ENCODE measurements around the gene ANKRD42. TPM values are rescaled to one million over a fixed set of nuclear protein-coding genes. Genes with fewer than 3 reads are reported as not detected.

ANKRD42 gene
- total and polyA plus RNA-seq, 2 of the 8 experiments (the other 6 are each of a cell fraction or from before 2014, with no cell fraction given), result 2.0 to 5.5 TPM

DNA sequence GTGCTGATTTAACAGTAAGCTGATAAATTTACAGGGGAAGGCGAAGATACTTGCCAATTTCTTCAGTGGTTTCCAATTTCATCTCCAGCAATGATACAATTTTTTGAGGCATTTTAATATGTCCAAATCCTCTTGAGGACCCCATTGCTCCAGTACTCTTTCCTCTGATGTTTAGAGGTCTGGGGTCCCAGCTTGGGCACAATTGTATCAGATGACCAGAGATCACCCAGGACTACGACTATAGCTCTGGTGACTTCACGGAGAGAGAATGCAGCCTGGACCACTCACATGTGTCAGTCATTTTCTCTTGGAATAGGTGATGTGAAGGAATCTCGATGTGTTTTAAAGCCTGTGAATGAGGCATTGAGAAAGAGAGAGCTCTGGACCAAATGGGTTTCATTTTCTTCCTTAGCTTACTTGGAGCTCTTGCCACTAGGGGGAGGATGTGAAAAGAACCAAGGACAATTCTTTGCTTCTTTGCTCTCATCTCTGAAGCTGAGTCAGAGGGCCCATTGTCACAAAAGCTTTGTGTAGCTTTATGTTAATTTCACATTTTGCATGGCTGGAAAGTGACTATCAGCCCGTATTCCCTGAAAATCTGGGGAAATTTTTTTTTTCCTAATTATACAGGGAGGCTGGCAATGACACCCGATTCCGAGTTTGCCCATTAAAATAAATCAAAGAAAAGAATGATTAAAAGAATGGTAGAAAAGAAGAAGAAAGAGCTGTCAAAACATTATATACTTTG is 99.4 kb downstream of the ANKRD42 start:
- Histone ChIP-seq H2BK12ac (ENCODE audit: low read depth, low read length) (no peak overlapping the region), H3K18ac (ENCODE audit: extremely low read depth, low read length) (peak overlapping the region; percentile 19; the same call in 1 of the 2 replicates), H2AFZ (ENCODE audit: low read length) (peak overlapping the region; percentile 83; the same call in 1 of the 2 replicates), H3K4ac (replicated peaks; ENCODE audit: insufficient read length, low read depth, low read length) (no peak overlapping the region), H4K91ac (replicated peaks; ENCODE audit: insufficient read length, low read length) (no peak overlapping the region), H4K8ac (ENCODE audit: extremely low read depth, insufficient read depth, low read length) (no peak overlapping the region), H3K23me2 (ENCODE audit: low read depth, low read length) (no peaks in the 10 kb centered on the region), H2AK5ac (ENCODE audit: low read depth, low read length) (no peak overlapping the region), H3K4me3 (ENCODE audit: extremely low read depth in 1 of 4, insufficient read depth in 2 of 4, low read depth in 3 of 4, low read length in 4 of 4) (no peak overlapping the region), H3K4me2 (ENCODE audit: insufficient read depth in 1 of 2, low read depth in 2 of 2, low read length in 2 of 2) (peak overlapping the region; percentile 11 to 43; a peak in 2 of 4 replicates), H3K27ac (ENCODE audit: low read depth, low read length) (no peak overlapping the region), H3K79me2 (ENCODE audit: control insufficient read depth in 1 of 2, insufficient read depth in 2 of 2, low read length in 2 of 2) (no peaks in the 10 kb centered on the region), H3K9me3 (ENCODE audit: insufficient read depth in 2 of 2, low read depth in 1 of 2, low read length in 1 of 2) (no peaks in the 10 kb centered on the region), H3K27me3 (replicated peaks in 1 of 4; ENCODE audit: control insufficient read depth in 3 of 4, extremely low read depth in 1 of 4, insufficient read depth in 3 of 4, low read length in 3 of 4) (no peaks in the 10 kb centered on the region), H3K9ac (replicated peaks in 1 of 4; ENCODE audit: extremely low read depth in 1 of 4, low read depth in 3 of 4, low read length in 3 of 4) (no peak overlapping the region), H2BK5ac (ENCODE audit: low read depth, low read length) (no peak overlapping the region), H4K20me1 (replicated peaks in 1 of 2; ENCODE audit: control insufficient read depth in 1 of 2, insufficient read depth in 2 of 2, low read length in 2 of 2) (no peaks in the 10 kb centered on the region), H3K56ac (replicated peaks; ENCODE audit: insufficient read length, low read depth, low read length) (no peak overlapping the region), H3K36me3 (ENCODE audit: control insufficient read depth in 2 of 4, insufficient read depth in 4 of 4, low read length in 3 of 4) (no peaks in the 10 kb centered on the region), H2BK120ac (replicated peaks; ENCODE audit: low read depth, low read length) (no peak overlapping the region), H3K14ac (ENCODE audit: insufficient read length) (no peak overlapping the region), H2BK15ac (ENCODE audit: low read length) (no peak overlapping the region), H2BK20ac (ENCODE audit: low read length) (no peak overlapping the region), H3K23ac (ENCODE audit: insufficient read length) (no peak overlapping the region), H4K5ac (ENCODE audit: insufficient read length, low read depth, low read length) (no peak overlapping the region), H3K4me1 (replicated peaks in 1 of 4; ENCODE audit: control insufficient read depth in 3 of 4, insufficient read depth in 4 of 4, low read length in 3 of 4) (peaks cover 0 to 5% (median 2%) of the 10 kb centered on the region in 4 experiments; a peak in 2 of 7 replicates), H3K79me1 (ENCODE audit: low read depth, low read length) (no peaks in the 10 kb centered on the region)
- FAIRE-seq (peak; percentile 99), DNase-seq (ENCODE audit: low read depth in 1 of 2, low spot score in 2 of 2) (peak in 1 of 2 experiments; percentile 31)
- 49% methylated on average over 7 of the region's 7 CpGs; no CpG with 5 or more reads in 1 of the 2 experiments for WGBS, 2 experiments (ENCODE audit: extremely low coverage in 1 of 2, insufficient coverage in 1 of 2, insufficient read length in 1 of 2, insufficient replicate concordance in 2 of 2, low coverage in 1 of 2, low lambda C conversion rate in 2 of 2, missing lambda C conversion rate in 1 of 2)
- POLR2A ChIA-PET (ENCODE audit: partially characterized antibody), result interaction anchor here (0.6 kb wide), 1 partner anchor 21 kb away, joined by 4 read pairs; no protein-coding TSS in a partner anchor
- CTCF ChIA-PET (ENCODE audit: partially characterized antibody), result interaction anchor here (0.6 to 8.6 kb wide), 59 partner anchors 10 to 569 kb away, joined by 3 to 69 read pairs (median 4); partner anchors contain the start of gene PCF11
- TF ChIP-seq NRF1 (IDR thresholded peaks at IDR 0.05; ENCODE audit: low read depth, low read length) (no peak), SP1 (IDR thresholded peaks at IDR 0.05; ENCODE audit: low read depth, low read length) (no peak), TAF1 (IDR thresholded peaks at IDR 0.05; ENCODE audit: low read depth, low read length) (no peak), POLR2A (IDR thresholded peaks at IDR 0.05; ENCODE audit: control extremely low read depth in 1 of 2, low read depth in 2 of 2, low read length in 2 of 2) (no peak), SP4 (IDR thresholded peaks at IDR 0.05; ENCODE audit: low read length) (no peak), JUND (IDR thresholded peaks at IDR 0.05; ENCODE audit: low read length) (peak; percentile 85; the same call in 1 of the 2 replicates), RBBP5 (IDR thresholded peaks at IDR 0.05; ENCODE audit: borderline replicate concordance, low read depth, low read length) (no peak), SIRT6 (IDR thresholded peaks at IDR 0.05; ENCODE audit: low read length) (no peak), RAD21 (IDR thresholded peaks at IDR 0.05 in 1 of 2, conservative IDR thresholded peaks at IDR 0.05 in 1 of 2; ENCODE audit: low read depth in 2 of 2, low read length in 2 of 2) (peak; percentile 75 to 78)
- TF ChIP-seq, protein P1, sequence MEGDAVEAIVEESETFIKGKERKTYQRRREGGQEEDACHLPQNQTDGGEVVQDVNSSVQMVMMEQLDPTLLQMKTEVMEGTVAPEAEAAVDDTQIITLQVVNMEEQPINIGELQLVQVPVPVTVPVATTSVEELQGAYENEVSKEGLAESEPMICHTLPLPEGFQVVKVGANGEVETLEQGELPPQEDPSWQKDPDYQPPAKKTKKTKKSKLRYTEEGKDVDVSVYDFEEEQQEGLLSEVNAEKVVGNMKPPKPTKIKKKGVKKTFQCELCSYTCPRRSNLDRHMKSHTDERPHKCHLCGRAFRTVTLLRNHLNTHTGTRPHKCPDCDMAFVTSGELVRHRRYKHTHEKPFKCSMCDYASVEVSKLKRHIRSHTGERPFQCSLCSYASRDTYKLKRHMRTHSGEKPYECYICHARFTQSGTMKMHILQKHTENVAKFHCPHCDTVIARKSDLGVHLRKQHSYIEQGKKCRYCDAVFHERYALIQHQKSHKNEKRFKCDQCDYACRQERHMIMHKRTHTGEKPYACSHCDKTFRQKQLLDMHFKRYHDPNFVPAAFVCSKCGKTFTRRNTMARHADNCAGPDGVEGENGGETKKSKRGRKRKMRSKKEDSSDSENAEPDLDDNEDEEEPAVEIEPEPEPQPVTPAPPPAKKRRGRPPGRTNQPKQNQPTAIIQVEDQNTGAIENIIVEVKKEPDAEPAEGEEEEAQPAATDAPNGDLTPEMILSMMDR (IDR thresholded peaks at IDR 0.05; ENCODE audit: control extremely low read depth in 1 of 3, insufficient read depth in 1 of 3, low read depth in 1 of 3, low read length in 3 of 3), result peak in 2 of 3 experiments; percentile 60 to 83; a peak in 3 of 4 replicates

Measured in H1 (cell line).